Heart left ventricle (tissue), 13 donors: ENCODE data around the gene IL6.

Experiments
- CTCF ChIP-seq, 12 donors: fragments of 200-600 bp; sonication (generic) in 4 of 12; IDR thresholded peaks; one replicate each; pipeline versions ENCODE4 v1.5.0 to v1.8.0; 2018 to 2022; ENCODE audit warnings: antibody characterized with exemption in 12 of 12, mild to moderate bottlenecking in 5 of 12
- POLR2A ChIP-seq, 2 donors: fragments of 450-650 bp; IDR thresholded peaks; one replicate each; pipeline ENCODE4 v1.6.1; 2017; ENCODE audit warnings: antibody characterized with exemption in 2 of 2, mild to moderate bottlenecking in 2 of 2, moderate library complexity in 2 of 2
- donor health status: ischemic (EF 13 %, LVEDD 7.1; RV severe dilation, severe dysfunction).
- donor health status: DM: no; HTN: yes; CAD: no.
- donor health status: DM: no; HTN: no; CAD: no.
- donor health status: ischemic (EF 25% LVEDD 6.9; RV normal size, moderate dysfunction).
- donor health status: ischemic (EF 25% LVEDD 5.7; RV mildly dilated, moderate dysfunction).
- donor health status: ischemic (EF 35%, LVEDD 5.7; RV mildly dilated, moderate dysfunction).
- donor health status: nonischemic (EF 11% LVEDD 7.7; RV severe dilation, severe dysfunction).
- donor health status: DM: yes; HTN: yes; CAD: no.
- donor health status: PGD.
- donor health status: ischemic (EF 29% LVEDD 5.4; RV normal size, mild dysfunction).
- donor health status: nonischemic (EF 23%, LVEDD 6.1; RV moderate dilation, normal function).

- TF ChIP-seq CTCF (IDR thresholded peaks at IDR 0.05) (no peak), POLR2A (IDR thresholded peaks at IDR 0.05) (no peak)
Measured at GRCh38 chr7:22702516-22702915, 24.5 kb upstream of the IL6 start.
